IMR-90 (cell line): ENCODE measurements around the gene MLH1. TPM values are rescaled to one million over a fixed set of nuclear protein-coding genes. Genes with fewer than 3 reads are reported as not detected.
A peak's percentile ranks its signal among the peaks of the same experiment; 100 is the strongest.

Experiments
- ATAC-seq: fragments of 200-7000 bp; cut with Tn5 transposase; 2 replicates; pipeline ENCODE4 v1.9.1; 2020; ENCODE audit warnings: low read depth, mild to moderate bottlenecking, moderate library complexity
- BruUV-seq: library from RNA; stranded (reverse); fragments of 400-500 nt; replicated peaks from 2 replicates; lab custom pipeline; 2021; lab: Mats Ljungman, UMichigan
- CTCF ChIA-PET: fragments of 300-600 bp; formaldehyde crosslinking; extraction: SDS; loops from one replicate; lab custom pipeline; 2021; ENCODE audit warnings: antibody characterized with exemption; lab: Yijun Ruan, JAX
- POLR2A ChIA-PET: fragments of 300-600 bp; sonication (Branson Sonifier 250); formaldehyde crosslinking; loops from one replicate; lab custom pipeline; 2022; ENCODE audit warnings: antibody characterized with exemption; ENCODE audit not compliant: unreplicated experiment; lab: Charles Lee
- DNase-seq: peaks from one replicate; pipeline ENCODE4 v3.0.0; 2013
- H2AFZ ChIP-seq: replicated peaks from 2 replicates; pipeline ENCODE3; 2013; ENCODE audit warnings: low read length, mild to moderate bottlenecking; ENCODE audit not compliant: poor library complexity
- H2AK5ac ChIP-seq: 2 replicates; pipeline ENCODE4 v1.6.1; 2013; ENCODE audit warnings: low read depth, low read length, inconsistent platforms
- H2AK9ac ChIP-seq: replicated peaks from 2 replicates; pipeline ENCODE3; 2013; ENCODE audit warnings: mild to moderate bottlenecking, low read depth, low read length, moderate library complexity; ENCODE audit not compliant: poor library complexity
- H2BK120ac ChIP-seq: 2 replicates; pipeline ENCODE4 v1.6.1; 2013; ENCODE audit warnings: low read depth, low read length, inconsistent platforms
- H2BK15ac ChIP-seq: 3 replicates; pipeline ENCODE4 v1.6.1; 2013; ENCODE audit warnings: low read depth, low read length, inconsistent platforms
- H2BK20ac ChIP-seq: 2 replicates; pipeline ENCODE4 v1.6.1; 2013; ENCODE audit warnings: low read depth, mild to moderate bottlenecking, inconsistent platforms, low read length, moderate library complexity
- H2BK5ac ChIP-seq: 2 replicates; pipeline ENCODE4 v1.6.1; 2013; ENCODE audit warnings: mild to moderate bottlenecking, low read depth, low read length, inconsistent platforms; ENCODE audit not compliant: poor library complexity, severe bottlenecking
- H3K14ac ChIP-seq: replicated peaks from 2 replicates; pipeline ENCODE4 v1.6.1; 2013; ENCODE audit warnings: low read depth, low read length, inconsistent platforms
- H3K18ac ChIP-seq: 2 replicates; pipeline ENCODE4 v1.6.1; 2013; ENCODE audit warnings: low read depth, low read length, control low read depth
- H3K23ac ChIP-seq: 2 replicates; pipeline ENCODE4 v1.6.1; 2013; ENCODE audit warnings: low read depth, low read length, inconsistent platforms
- H3K27ac ChIP-seq: 2 replicates; pipeline ENCODE4 v1.5.1; 2013; ENCODE audit warnings: mild to moderate bottlenecking, control low read depth, low read length; ENCODE audit not compliant: insufficient read depth
- H3K27me3 ChIP-seq: 2 replicates; pipeline ENCODE4 v1.6.1; 2013; ENCODE audit warnings: low read length; ENCODE audit not compliant: control insufficient read depth, insufficient read depth
- H3K36me3 ChIP-seq: 2 replicates; pipeline ENCODE4 v1.6.1; 2013; ENCODE audit warnings: low read length, mixed read lengths; ENCODE audit not compliant: control insufficient read depth, insufficient read depth
- H3K4ac ChIP-seq: 2 replicates; pipeline ENCODE4 v1.6.1; 2013; ENCODE audit warnings: low read depth, low read length, inconsistent platforms
- H3K4me1 ChIP-seq: 2 replicates; pipeline ENCODE4 v1.6.1; 2013; ENCODE audit warnings: low read length, mixed read lengths; ENCODE audit not compliant: control insufficient read depth, insufficient read depth
- H3K4me2 ChIP-seq: 2 replicates; pipeline ENCODE4 v1.6.1; 2013; ENCODE audit warnings: low read depth, mild to moderate bottlenecking, control low read depth, low read length, moderate library complexity
- H3K4me3 ChIP-seq: 2 replicates; pipeline ENCODE4 v1.5.1; 2013; ENCODE audit warnings: low read depth, mild to moderate bottlenecking, control low read depth, low read length, moderate library complexity; ENCODE audit not compliant: insufficient read depth
- H3K56ac ChIP-seq: 2 replicates; pipeline ENCODE4 v1.6.1; 2013; ENCODE audit warnings: low read length, inconsistent platforms; ENCODE audit not compliant: insufficient read depth; ENCODE audit errors: extremely low read depth
- H3K79me1 ChIP-seq, 2 experiments: 2 replicates each; pipeline ENCODE4 v1.6.1; 2013; ENCODE audit warnings: low read length in 2 of 2, inconsistent platforms in 1 of 2, low read depth in 1 of 2
- H3K9ac ChIP-seq: 2 replicates; pipeline ENCODE4 v1.6.1; 2013; ENCODE audit warnings: low read depth, low read length, control low read depth
- H3K9me1 ChIP-seq: 2 replicates; pipeline ENCODE4 v1.6.1; 2013; ENCODE audit warnings: low read length, inconsistent platforms; ENCODE audit not compliant: insufficient read depth
- H3K9me3 ChIP-seq: 2 replicates; pipeline ENCODE4 v1.6.1; 2013; ENCODE audit warnings: low read length; ENCODE audit not compliant: control insufficient read depth, insufficient read depth
- H4K20me1 ChIP-seq: 2 replicates; pipeline ENCODE4 v1.6.1; 2013; ENCODE audit warnings: low read length, inconsistent platforms; ENCODE audit not compliant: insufficient read depth
- H4K5ac ChIP-seq: 2 replicates; pipeline ENCODE4 v1.6.1; 2013; ENCODE audit warnings: mild to moderate bottlenecking, low read depth, low read length, control low read depth
- H4K8ac ChIP-seq, 2 experiments: 2 replicates each; pipeline ENCODE4 v1.6.1; 2013; ENCODE audit warnings: low read depth in 2 of 2, low read length in 2 of 2, control low read depth in 1 of 2, inconsistent platforms in 1 of 2
- H4K91ac ChIP-seq: 2 replicates; pipeline ENCODE4 v1.6.1; 2013; ENCODE audit warnings: low read depth, low read length, inconsistent platforms; ENCODE audit not compliant: insufficient read depth
- BHLHE40 ChIP-seq: fragments of 150-350 bp; IDR thresholded peaks from 2 replicates; pipeline ENCODE4 v1.6.1; 2016; ENCODE audit warnings: mild to moderate bottlenecking, low read depth, low read length
- CEBPB ChIP-seq: IDR thresholded peaks from 2 replicates; pipeline ENCODE4 v1.6.1; 2012; ENCODE audit warnings: low read depth, low read length, improper control_type of control experiment
- CHD1 ChIP-seq: IDR thresholded peaks from 2 replicates; pipeline ENCODE4 v1.6.1; 2012; ENCODE audit warnings: low read depth, low read length, improper control_type of control experiment
- CTCF ChIP-seq: conservative IDR thresholded peaks from 2 replicates; pipeline ENCODE4 v1.5.1; 2012; ENCODE audit warnings: mild to moderate bottlenecking, low read depth, low read length, improper control_type of control experiment
- FOS ChIP-seq: fragments of 150-350 bp; IDR thresholded peaks from 2 replicates; pipeline ENCODE4 v1.6.1; 2016; ENCODE audit warnings: low read depth, low read length
- MAFK ChIP-seq: IDR thresholded peaks from 2 replicates; pipeline ENCODE4 v1.6.1; 2012; ENCODE audit warnings: low read depth, low read length, improper control_type of control experiment
- MAZ ChIP-seq: IDR thresholded peaks from 2 replicates; pipeline ENCODE4 v1.6.1; 2012; ENCODE audit warnings: low read depth, mild to moderate bottlenecking, low read length, improper control_type of control experiment, moderate library complexity, borderline replicate concordance
- MXI1 ChIP-seq: IDR thresholded peaks from 2 replicates; pipeline ENCODE4 v1.6.1; 2012; ENCODE audit warnings: low read depth, mild to moderate bottlenecking, low read length, moderate library complexity, borderline replicate concordance
- NFE2L2 ChIP-seq: fragments of 150-350 bp; IDR thresholded peaks from 2 replicates; pipeline ENCODE4 v1.6.1; 2016; ENCODE audit warnings: low read depth, mild to moderate bottlenecking, low read length
- POLR2A ChIP-seq: IDR thresholded peaks from 2 replicates; pipeline ENCODE4 v1.6.1; 2012; ENCODE audit warnings: mild to moderate bottlenecking, low read depth, low read length
- RAD21 ChIP-seq: IDR thresholded peaks from 2 replicates; pipeline ENCODE4 v1.6.1; 2012; ENCODE audit warnings: low read length, improper control_type of control experiment
- RCOR1 ChIP-seq: IDR thresholded peaks from 2 replicates; pipeline ENCODE4 v1.6.1; 2012; ENCODE audit warnings: mild to moderate bottlenecking, low read length, improper control_type of control experiment; ENCODE audit not compliant: insufficient replicate concordance
- RFX5 ChIP-seq: IDR thresholded peaks from 2 replicates; pipeline ENCODE4 v1.8.0; 2012; ENCODE audit warnings: low read depth, mild to moderate bottlenecking, low read length, moderate library complexity
- SMC3 ChIP-seq: fragments of 150-350 bp; IDR thresholded peaks from 2 replicates; pipeline ENCODE4 v1.6.1; 2016; ENCODE audit warnings: low read depth, mild to moderate bottlenecking, antibody characterized with exemption, low read length, moderate library complexity
- USF2 ChIP-seq: fragments of 150-350 bp; IDR thresholded peaks from 2 replicates; pipeline ENCODE4 v1.6.1; 2017; ENCODE audit warnings: mild to moderate bottlenecking, antibody characterized with exemption, low read length, low read depth
- dilution Hi-C: fragments of 300-500 bp; cut with HindIII; formaldehyde crosslinking; loops from one replicate; pipeline ENCODE4 v1.14.3; 2018; ENCODE audit warnings: low sequenced_read_pairs; ENCODE audit not compliant: unreplicated experiment
- in situ Hi-C: fragments of 300-500 bp; cut with MboI; formaldehyde crosslinking; loops from 3 replicates; pipeline ENCODE4 v1.14.3; 2019; ENCODE audit warnings: low sequenced_read_pairs, inconsistent platforms, mixed read lengths
- intact Hi-C: fragments of 100-400 bp; cut with micrococcal nuclease; formaldehyde crosslinking; loops from 2 replicates; pipeline ENCODE4 v1.10.0; 2022
- polyA plus RNA-seq, 3 experiments: library from polyadenylated mRNA; depleted of rRNA; stranded (reverse); fragments of >200 nt; gene quantifications; 2 replicates each; pipeline ENCODE4 v1.2.3, GENCODE V29; 2012; ENCODE audit warnings: low replicate concordance in 1 of 3
- total RNA-seq: library from RNA; depleted of rRNA; stranded (reverse); fragments of >200 nt; gene quantifications from 2 replicates; pipeline ENCODE4 v1.2.3, GENCODE V29; 2012
- TF ChIP-seq, protein P1 (sequence below): fragments of 150-350 bp; IDR thresholded peaks from 2 replicates; pipeline ENCODE4 v1.6.1; 2016; ENCODE audit warnings: low read depth, mild to moderate bottlenecking, low read length, moderate library complexity, borderline replicate concordance

Gene MLH1
- total and polyA plus RNA-seq, 2 of the 4 experiments (the other 2 are of a cell fraction) = 30.2 to 54.1 TPM

DNA sequence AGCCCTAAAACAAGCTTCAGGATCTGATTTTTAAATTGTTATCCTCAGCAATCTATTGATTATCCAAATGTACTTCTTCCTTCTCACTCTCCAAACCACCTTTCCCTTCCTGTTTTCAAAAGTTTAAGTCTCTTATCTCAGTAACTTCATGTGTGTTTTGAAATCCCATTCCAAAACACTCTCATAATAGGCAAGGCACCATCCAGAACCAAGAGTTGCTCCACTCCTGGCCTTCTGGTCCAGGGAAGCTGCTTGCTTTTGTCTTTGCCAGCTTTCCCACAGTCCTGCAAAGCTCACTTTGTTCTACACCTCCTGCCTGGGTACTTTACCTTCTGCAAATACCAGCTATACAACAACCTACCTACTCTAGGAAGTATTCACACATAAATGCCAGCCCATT lies 63.5 kb downstream of the MLH1 start:
- Histone ChIP-seq H2BK15ac (no peak overlapping the region), H3K36me3 (peaks cover 35% of the 10 kb centered on the region), H3K27me3 (no peaks in the 10 kb centered on the region), H3K9me1 (peaks cover 15% of the 10 kb centered on the region), H2BK5ac (peak overlapping the region; percentile 9), H4K20me1 (no peaks in the 10 kb centered on the region; the same call in 1 of the 2 replicates), H3K14ac (0 out of 2 replicates have a peak overlapping the region, but pooled peaks have one; percentile 23), H4K5ac (no peak overlapping the region), H3K4me1 (peaks cover 13% of the 10 kb centered on the region), H3K9me3 (no peaks in the 10 kb centered on the region), H3K27ac (no peak overlapping the region), H3K4me2 (no peak overlapping the region), H2BK20ac (no peak overlapping the region; the same call in 1 of the 2 replicates), H3K4ac (no peak overlapping the region), H4K8ac (no peak overlapping the region), H2AK9ac (no peak overlapping the region), H2AFZ (no peak overlapping the region), H4K91ac (no peak overlapping the region), H3K56ac (no peak overlapping the region), H3K4me3 (no peak overlapping the region), H2AK5ac (no peak overlapping the region), H3K18ac (no peak overlapping the region), H2BK120ac (no peak overlapping the region), H3K9ac (no peak overlapping the region), H3K23ac (peak overlapping the region; percentile 48; the same call in 1 of the 2 replicates), H3K79me1 (peaks cover 21 to 35% of the 10 kb centered on the region in 2 experiments)
- CTCF ChIA-PET = interaction anchor here (0.6 kb wide), 1 partner anchor 166 kb away, joined by 3 read pairs; no protein-coding TSS in a partner anchor
- peak; percentile 12 for DNase-seq
- BruUV-seq = no TSS peak
- TF ChIP-seq MXI1 = no peak
- no peak for TF ChIP-seq MAFK
- no peak for TF ChIP-seq CEBPB
- no peak for TF ChIP-seq BHLHE40
- TF ChIP-seq CTCF = no peak
- TF ChIP-seq, protein P1, sequence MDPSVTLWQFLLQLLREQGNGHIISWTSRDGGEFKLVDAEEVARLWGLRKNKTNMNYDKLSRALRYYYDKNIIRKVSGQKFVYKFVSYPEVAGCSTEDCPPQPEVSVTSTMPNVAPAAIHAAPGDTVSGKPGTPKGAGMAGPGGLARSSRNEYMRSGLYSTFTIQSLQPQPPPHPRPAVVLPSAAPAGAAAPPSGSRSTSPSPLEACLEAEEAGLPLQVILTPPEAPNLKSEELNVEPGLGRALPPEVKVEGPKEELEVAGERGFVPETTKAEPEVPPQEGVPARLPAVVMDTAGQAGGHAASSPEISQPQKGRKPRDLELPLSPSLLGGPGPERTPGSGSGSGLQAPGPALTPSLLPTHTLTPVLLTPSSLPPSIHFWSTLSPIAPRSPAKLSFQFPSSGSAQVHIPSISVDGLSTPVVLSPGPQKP = no peak
- TF ChIP-seq MAZ = no peak
- no peak for TF ChIP-seq RFX5
- no peak for TF ChIP-seq RAD21
- no peak for TF ChIP-seq POLR2A
- no peak for TF ChIP-seq SMC3
- no peak for TF ChIP-seq CHD1
- TF ChIP-seq USF2 = no peak
- TF ChIP-seq NFE2L2 = no peak
- TF ChIP-seq RCOR1 = no peak
- TF ChIP-seq FOS = no peak
- intact Hi-C loops = loop anchor here (2.0 kb wide), 1 partner anchor 18 kb away; no protein-coding TSS in a partner anchor
- ATAC-seq = no peak
- dilution Hi-C loops = no loop called here
- POLR2A ChIA-PET = no interaction called here
- in situ Hi-C loops = no loop called here
